Stimulated activated effector memory CD8-positive, alpha-beta T cell treated with anti-CD3 and anti-CD28 coated beads, Interleukin-12 subunit alpha, Interleukin-12 subunit beta, amount 100 ng/mL, for 72 hours (primary cell): ENCODE data around the gene AP3S2.

Source experiments
- ATAC-seq: fragments of 150-1000 bp; cut with Tn5 transposase; 2 replicates; pipeline ENCODE4 v1.10.0; 2021
- DNase-seq, 2 donors: peaks; one replicate each; pipeline ENCODE4 v3.0.0; 2021 to 2022; ENCODE audit warnings: low spot score in 2 of 2
- H3K27ac Mint-ChIP-seq: one replicate; pipeline ENCODE4 v1.8.0; 2022; ENCODE audit warnings: mild to moderate bottlenecking, mixed read lengths
- H3K36me3 Mint-ChIP-seq: one replicate; pipeline ENCODE4 v1.8.0; 2022; ENCODE audit warnings: mild to moderate bottlenecking, mixed read lengths
- H3K4me1 Mint-ChIP-seq: one replicate; pipeline ENCODE4 v1.8.0; 2022; ENCODE audit warnings: mixed read lengths
- H3K4me3 Mint-ChIP-seq: one replicate; pipeline ENCODE4 v1.8.0; 2022; ENCODE audit warnings: mild to moderate bottlenecking, mixed read lengths
- H3K9me3 Mint-ChIP-seq: one replicate; pipeline ENCODE4 v1.8.0; 2022; ENCODE audit warnings: mixed read lengths

Gene AP3S2

GRCh38 chr15:89910891-89911626, 17.3 kb upstream of the AP3S2 start:
- H3K36me3 Mint-ChIP-seq, result no peaks in the 10 kb centered on the region
- no peak overlapping the region for H3K4me3 Mint-ChIP-seq
- no peak overlapping the region for H3K27ac Mint-ChIP-seq
- ATAC-seq (no peak), DNase-seq (no peak)
- no peaks in the 10 kb centered on the region for H3K9me3 Mint-ChIP-seq
- H3K4me1 Mint-ChIP-seq, result no peaks in the 10 kb centered on the region

- H3K36me3 Mint-ChIP-seq, result no peaks in the 10 kb centered on the region
- H3K27ac Mint-ChIP-seq, result peak overlapping the region; percentile 15
- no peaks in the 10 kb centered on the region for H3K4me1 Mint-ChIP-seq
- ATAC-seq (peak; percentile 6), DNase-seq (no peak)
- no peaks in the 10 kb centered on the region for H3K9me3 Mint-ChIP-seq
- H3K4me3 Mint-ChIP-seq, result no peak overlapping the region
These were observed 15.8 kb upstream of the AP3S2 start for GRCh38 chr15:89909611-89910010.

GRCh38 chr15:89908226-89908625, 14.4 kb upstream of the AP3S2 start:
- H3K27ac Mint-ChIP-seq, result no peak overlapping the region
- DNase-seq, result no peak
- ATAC-seq, result no peak
- no peak overlapping the region for H3K4me3 Mint-ChIP-seq
- no peaks in the 10 kb centered on the region for H3K4me1 Mint-ChIP-seq
- H3K36me3 Mint-ChIP-seq, result no peaks in the 10 kb centered on the region
- no peaks in the 10 kb centered on the region for H3K9me3 Mint-ChIP-seq

GRCh38 chr15:89907289-89907688, 13.5 kb upstream of the AP3S2 start:
- H3K4me1 Mint-ChIP-seq, result no peaks in the 10 kb centered on the region
- H3K9me3 Mint-ChIP-seq, result no peaks in the 10 kb centered on the region
- no peak overlapping the region for H3K27ac Mint-ChIP-seq
- no peak overlapping the region for H3K4me3 Mint-ChIP-seq
- DNase-seq (no peak), ATAC-seq (no peak)
- no peaks in the 10 kb centered on the region for H3K36me3 Mint-ChIP-seq

GRCh38 chr15:89905846-89906378, 12.1 kb upstream of the AP3S2 start:
- ATAC-seq, result no peak
- peak overlapping the region; percentile 10 for H3K27ac Mint-ChIP-seq
- no peak overlapping the region for H3K4me3 Mint-ChIP-seq
- H3K9me3 Mint-ChIP-seq, result no peaks in the 10 kb centered on the region
- H3K4me1 Mint-ChIP-seq, result no peaks in the 10 kb centered on the region
- no peak for DNase-seq
- H3K36me3 Mint-ChIP-seq, result no peaks in the 10 kb centered on the region

GRCh38 chr15:89904519-89904918, 10.7 kb upstream of the AP3S2 start:
- no peaks in the 10 kb centered on the region for H3K9me3 Mint-ChIP-seq
- ATAC-seq, result no peak
- no peak for DNase-seq
- no peaks in the 10 kb centered on the region for H3K36me3 Mint-ChIP-seq
- H3K4me1 Mint-ChIP-seq, result no peaks in the 10 kb centered on the region
- no peak overlapping the region for H3K4me3 Mint-ChIP-seq
- no peak overlapping the region for H3K27ac Mint-ChIP-seq

GRCh38 chr15:89903858-89904130, 10.0 kb upstream of the AP3S2 start:
- no peak for ATAC-seq
- H3K9me3 Mint-ChIP-seq, result no peaks in the 10 kb centered on the region
- no peaks in the 10 kb centered on the region for H3K4me1 Mint-ChIP-seq
- H3K36me3 Mint-ChIP-seq, result no peaks in the 10 kb centered on the region
- H3K27ac Mint-ChIP-seq, result no peak overlapping the region
- no peak for DNase-seq
- no peak overlapping the region for H3K4me3 Mint-ChIP-seq

- Mint-ChIP-seq H3K9me3 (no peaks in the 10 kb centered on the region), H3K4me1 (no peaks in the 10 kb centered on the region), H3K27ac (no peak overlapping the region), H3K36me3 (no peaks in the 10 kb centered on the region), H3K4me3 (no peak overlapping the region)
- no peak for DNase-seq
- ATAC-seq, result no peak
These were observed 9.4 kb upstream of the AP3S2 start for GRCh38 chr15:89903015-89903857.

GRCh38 chr15:89900849-89901248, 7.1 kb upstream of the AP3S2 start:
- ATAC-seq (no peak), DNase-seq (no peak)
- no peak overlapping the region for H3K4me3 Mint-ChIP-seq
- no peaks in the 10 kb centered on the region for H3K4me1 Mint-ChIP-seq
- no peaks in the 10 kb centered on the region for H3K9me3 Mint-ChIP-seq
- H3K36me3 Mint-ChIP-seq, result no peaks in the 10 kb centered on the region
- H3K27ac Mint-ChIP-seq, result no peak overlapping the region

- Mint-ChIP-seq H3K27ac (peak overlapping the region; percentile 3), H3K9me3 (no peaks in the 10 kb centered on the region), H3K36me3 (no peaks in the 10 kb centered on the region), H3K4me3 (no peak overlapping the region), H3K4me1 (no peaks in the 10 kb centered on the region)
- ATAC-seq (no peak), DNase-seq (no peak)
These were observed 6.3 kb upstream of the AP3S2 start for GRCh38 chr15:89899951-89900567.

- Mint-ChIP-seq H3K36me3 (peaks cover under 1% of the 10 kb centered on the region), H3K27ac (peak overlapping the region; percentile 3), H3K9me3 (no peaks in the 10 kb centered on the region), H3K4me3 (no peak overlapping the region), H3K4me1 (peaks cover under 1% of the 10 kb centered on the region)
- ATAC-seq (no peak), DNase-seq (no peak)
These were observed 5.6 kb upstream of the AP3S2 start for GRCh38 chr15:89899295-89899945.

GRCh38 chr15:89898614-89899294, 5.0 kb upstream of the AP3S2 start:
- H3K4me3 Mint-ChIP-seq, result no peak overlapping the region
- H3K27ac Mint-ChIP-seq, result peak overlapping the region; percentile 27
- no peak for ATAC-seq
- peaks cover 7% of the 10 kb centered on the region for H3K4me1 Mint-ChIP-seq
- DNase-seq, result no peak
- H3K9me3 Mint-ChIP-seq, result no peaks in the 10 kb centered on the region
- H3K36me3 Mint-ChIP-seq, result peaks cover 7% of the 10 kb centered on the region

GRCh38 chr15:89898146-89898545, 4.4 kb upstream of the AP3S2 start:
- no peak for DNase-seq
- no peaks in the 10 kb centered on the region for H3K9me3 Mint-ChIP-seq
- H3K4me3 Mint-ChIP-seq, result no peak overlapping the region
- H3K36me3 Mint-ChIP-seq, result peaks cover 13% of the 10 kb centered on the region
- H3K4me1 Mint-ChIP-seq, result peaks cover 7% of the 10 kb centered on the region
- ATAC-seq, result no peak
- peak overlapping the region; percentile 27 for H3K27ac Mint-ChIP-seq

- no peak for ATAC-seq
- Mint-ChIP-seq H3K4me3 (peak overlapping the region; percentile 98), H3K4me1 (peaks cover 28% of the 10 kb centered on the region), H3K36me3 (peaks cover 29% of the 10 kb centered on the region), H3K9me3 (no peaks in the 10 kb centered on the region), H3K27ac (peak overlapping the region; percentile 99)
- no peak for DNase-seq
These were observed 767 bp downstream of the AP3S2 start for GRCh38 chr15:89893027-89893426.
